HepG2 (cell line): ENCODE measurements around the gene TNP2. TPM values are rescaled to one million over a fixed set of nuclear protein-coding genes. Genes with fewer than 3 reads are reported as not detected.
"Not testable (repeated sequence)": the region's sequence is repeated elsewhere in the genome, so short reads cannot be mapped to it uniquely, and the experiment has no call there.

Experiments
- ATAC-seq: fragments of 200-7000 bp; cut with Tn5 transposase; 3 replicates; pipeline ENCODE4 v1.9.1; 2020; ENCODE audit warnings: mild to moderate bottlenecking, moderate library complexity
- BruUV-seq: library from RNA; stranded (reverse); fragments of 400-500 nt; replicated peaks from 2 replicates; lab custom pipeline; 2021; lab: Mats Ljungman, UMichigan
- CTCF ChIA-PET: fragments of 300-600 bp; formaldehyde crosslinking; extraction: SDS; loops from one replicate; lab custom pipeline; 2021; ENCODE audit warnings: low total read pairs, inconsistent platforms, low intra/inter-chr PET ratio; lab: Yijun Ruan, JAX
- POLR2A ChIA-PET: fragments of 350-600 bp; sonication (Branson Sonifier 250); formaldehyde crosslinking; loops from one replicate; lab custom pipeline; 2020; ENCODE audit warnings: antibody characterized with exemption, inconsistent platforms; lab: Yijun Ruan, JAX
- DNase-seq: peaks from one replicate; pipeline ENCODE4 v3.0.0-alpha.2; 2015; ENCODE audit warnings: low spot score
- FAIRE-seq: peaks from 3 replicates; lab custom pipeline; 2011; peaks lifted over from hg19 to GRCh38; lab: Jason Lieb, UNC
- H2AFZ ChIP-seq: one replicate; pipeline ENCODE4 v1.6.1; 2011; ENCODE audit warnings: low read length, inconsistent platforms
- H3K27ac ChIP-seq: fragments of 300-600 bp; 3 replicates; pipeline ENCODE4 v1.8.0; 2011; ENCODE audit warnings: mixed run types, mild to moderate bottlenecking, mixed read lengths, low read length, inconsistent platforms; ENCODE audit not compliant: insufficient read depth; ENCODE audit errors: extremely low read length
- H3K27me3 ChIP-seq, 2 experiments: fragments of 200-600 bp in 1 of 2; 2 replicates in 1 of 2; 3 replicates in 1 of 2; pipeline versions ENCODE4 v1.6.0 to v1.8.0; 2011; ENCODE audit warnings: low read length in 2 of 2, mild to moderate bottlenecking in 2 of 2, moderate library complexity in 2 of 2, inconsistent platforms in 1 of 2; ENCODE audit not compliant: insufficient read depth in 2 of 2, control insufficient read depth in 1 of 2
- H3K36me3 ChIP-seq, 2 experiments: fragments of 200-600 bp in 1 of 2; replicated peaks in 1 of 2; 2 replicates in 1 of 2; 3 replicates in 1 of 2; pipeline versions ENCODE4 v1.5.1 to v1.8.0; 2011; ENCODE audit warnings: low read length in 2 of 2, inconsistent platforms in 1 of 2; ENCODE audit not compliant: insufficient read depth in 2 of 2, control insufficient read depth in 1 of 2
- H3K4me1 ChIP-seq: 2 replicates; pipeline ENCODE4 v1.5.1; 2012; ENCODE audit warnings: low read length, inconsistent platforms; ENCODE audit not compliant: insufficient read depth
- H3K4me2 ChIP-seq: 2 replicates; pipeline ENCODE4 v1.6.0; 2011; ENCODE audit warnings: low read depth, low read length, inconsistent platforms
- H3K4me3 ChIP-seq, 3 experiments: fragments of 200-600 bp in 1 of 3; sonication (generic), shearing (Covaris generic) in 1 of 3; replicated peaks in 1 of 3; 2 replicates each; pipeline ENCODE4 v1.5.1; 2011 to 2016; ENCODE audit warnings: low read length in 3 of 3, inconsistent platforms in 2 of 3, low read depth in 2 of 3, mild to moderate bottlenecking in 2 of 3, control low read depth in 1 of 3, mixed read lengths in 1 of 3; ENCODE audit not compliant: insufficient read depth in 1 of 3
- H3K79me2 ChIP-seq: one replicate; pipeline ENCODE4 v1.6.1; 2011; ENCODE audit warnings: low read length, inconsistent platforms; ENCODE audit not compliant: insufficient read depth
- H3K9ac ChIP-seq: 2 replicates; pipeline ENCODE4 v1.6.0; 2011; ENCODE audit warnings: mild to moderate bottlenecking, low read depth, low read length, inconsistent platforms; ENCODE audit not compliant: insufficient read depth
- H3K9me3 ChIP-seq: 2 replicates; pipeline ENCODE4 v1.5.1; 2012; ENCODE audit warnings: mild to moderate bottlenecking, low read length
- H4K20me1 ChIP-seq: 2 replicates; pipeline ENCODE4 v1.6.0; 2011; ENCODE audit warnings: inconsistent platforms, mild to moderate bottlenecking, low read length, moderate library complexity; ENCODE audit not compliant: insufficient read depth
- CEBPB ChIP-seq: IDR thresholded peaks from 2 replicates; pipeline ENCODE4 v1.6.1; 2011; ENCODE audit warnings: low read depth, low read length, improper control_type of control experiment, borderline replicate concordance
- ISL2 ChIP-seq: sonication (generic); formaldehyde crosslinking; IDR thresholded peaks from 2 replicates; pipeline ENCODE4 v1.5.0; 2020; ENCODE audit warnings: missing genetic modification reagents
- MAFG ChIP-seq: sonication (generic); formaldehyde crosslinking; IDR thresholded peaks from 2 replicates; pipeline ENCODE4 v1.5.1; 2020; ENCODE audit warnings: mild to moderate bottlenecking, missing genetic modification reagents
- SOX6 ChIP-seq, 2 experiments: fragments of 450-650 bp in 1 of 2; sonication (generic) in 1 of 2; formaldehyde crosslinking in 1 of 2; IDR thresholded peaks; 2 replicates each; pipeline versions ENCODE4 v1.4.0 to v1.6.1; 2017 to 2020; ENCODE audit warnings: antibody characterized with exemption in 1 of 2, mild to moderate bottlenecking in 1 of 2, missing genetic modification reagents in 1 of 2
- U2AF1 ChIP-seq: fragments of 200-400 bp; formaldehyde crosslinking; optimal IDR thresholded peaks from 2 replicates; pipeline ENCODE3; 2017; ENCODE audit warnings: mild to moderate bottlenecking, low read depth, low read length
- XRCC5 ChIP-seq: fragments of 200-400 bp; formaldehyde crosslinking; optimal IDR thresholded peaks from 2 replicates; pipeline ENCODE3; 2017; ENCODE audit warnings: mild to moderate bottlenecking, low read length
- ZFX ChIP-seq: sonication (generic); formaldehyde crosslinking; IDR thresholded peaks from 2 replicates; pipeline ENCODE4 v1.4.0; 2020; ENCODE audit warnings: mild to moderate bottlenecking, low read depth, missing genetic modification reagents, moderate library complexity
- ZMYM3 ChIP-seq: sonication (generic); formaldehyde crosslinking; IDR thresholded peaks from 2 replicates; pipeline ENCODE4 v1.5.1; 2020; ENCODE audit warnings: mild to moderate bottlenecking, missing genetic modification reagents
- ZNF562 ChIP-seq: sonication (generic); formaldehyde crosslinking; IDR thresholded peaks from 2 replicates; pipeline ENCODE4 v1.8.0; 2022; ENCODE audit warnings: missing genetic modification reagents, borderline replicate concordance
- ZNF629 ChIP-seq: sonication (generic); formaldehyde crosslinking; conservative IDR thresholded peaks from 2 replicates; pipeline ENCODE4 v1.5.0; 2020; ENCODE audit warnings: missing genetic modification reagents
- ZNF780A ChIP-seq: sonication (generic); formaldehyde crosslinking; IDR thresholded peaks from 2 replicates; pipeline ENCODE4 v1.8.0; 2022; ENCODE audit warnings: mild to moderate bottlenecking, missing genetic modification reagents, moderate library complexity
- WGBS: methylation state at CpG from one replicate; pipeline ENCODE4 v1.1.6; 2017; ENCODE audit warnings: low lambda C conversion rate; 5-methylcytosine and 5-hydroxymethylcytosine counted together
- in situ Hi-C: cut with HindIII; loops from 2 replicates; pipeline ENCODE4 v1.10.0; 2017; ENCODE audit warnings: low pct_unique_long_range_greater_than_20kb; ENCODE audit not compliant: extremely low pct_ligation_motif_present
- intact Hi-C: fragments of 100-400 bp; cut with micrococcal nuclease; formaldehyde crosslinking; loops from one replicate; pipeline ENCODE4 v1.10.0; 2022; ENCODE audit not compliant: unreplicated experiment
- polyA plus RNA-seq, 8 experiments: library from polyadenylated mRNA; depleted of rRNA in 3 of 8; stranded (reverse) in 7 of 8; unstranded in 1 of 8; fragments of >200 nt; fragmentation: Illumina TruSeq in 4 of 8; extraction: Trizol in 4 of 8; gene quantifications; 2 replicates each; pipeline versions ENCODE4 v1.2.1 to v1.2.3, GENCODE V29; 2011 to 2016; ENCODE audit warnings: low read depth in 4 of 8, missing spikeins in 1 of 8, mixed read lengths in 1 of 8; ENCODE audit not compliant: insufficient read depth in 1 of 8
- total RNA-seq, 5 experiments: library from RNA; depleted of rRNA; stranded (reverse); fragments of >200 nt; fragmentation: Illumina TruSeq; extraction: Trizol; gene quantifications; 2 replicates each; pipeline ENCODE4 v1.2.3, GENCODE V29; 2016; ENCODE audit warnings: low read depth in 1 of 5
- TF ChIP-seq, protein P1 (sequence below): sonication (generic); formaldehyde crosslinking; IDR thresholded peaks from 2 replicates; pipeline ENCODE4 v1.4.0; 2020; ENCODE audit warnings: missing genetic modification reagents, borderline replicate concordance

The TNP2 gene
- total and polyA plus RNA-seq, 2 of the 13 experiments (the other 11 are each of a cell fraction or from before 2014, with no cell fraction given), result not detected

DNA sequence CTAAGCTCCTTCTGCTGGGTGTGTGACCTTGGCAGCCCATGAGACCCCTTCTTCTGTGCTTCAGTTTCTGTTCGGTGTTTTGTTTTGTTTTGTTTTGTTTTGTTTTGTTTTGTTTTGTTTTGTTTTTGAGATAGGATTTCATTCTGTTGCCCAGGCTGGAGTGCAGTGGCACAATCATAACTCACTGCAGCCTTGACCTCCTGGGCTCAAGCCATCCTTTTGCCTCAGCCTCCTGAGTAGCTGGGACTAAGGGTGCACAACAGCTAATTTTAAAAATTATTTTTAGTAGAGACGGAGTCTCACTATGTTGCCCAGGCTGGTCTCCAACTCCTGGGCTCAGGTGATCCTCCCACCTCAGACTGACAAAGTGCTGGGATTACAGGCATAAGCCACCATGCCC is 48.6 kb downstream of the TNP2 start:
- CTCF ChIA-PET; H3K9ac ChIP-seq; FAIRE-seq; POLR2A ChIA-PET; H3K36me3 ChIP-seq; H3K4me2 ChIP-seq; H3K79me2 ChIP-seq; BruUV-seq; DNase-seq; in situ Hi-C loops; intact Hi-C loops; H3K27ac ChIP-seq; ATAC-seq; H3K4me3 ChIP-seq; H4K20me1 ChIP-seq; H2AFZ ChIP-seq; TF ChIP-seq SOX6 (CRISPR knock-in tag; IDR thresholded peaks at IDR 0.05): not testable (repeated sequence)
- peaks cover 23% of the 10 kb centered on the region for H3K9me3 ChIP-seq
- H3K4me1 ChIP-seq, result peaks cover 19% of the 10 kb centered on the region
- peak; percentile 2; the same call in 1 of the 2 replicates for TF ChIP-seq SOX6 (IDR thresholded peaks at IDR 0.05)
- 40% methylated on average over 2 of the region's 2 CpGs for WGBS
- H3K27me3 ChIP-seq, result peaks cover 2 to 12% of the 10 kb centered on the region in 2 experiments; a peak in 3 of 5 replicates

DNA sequence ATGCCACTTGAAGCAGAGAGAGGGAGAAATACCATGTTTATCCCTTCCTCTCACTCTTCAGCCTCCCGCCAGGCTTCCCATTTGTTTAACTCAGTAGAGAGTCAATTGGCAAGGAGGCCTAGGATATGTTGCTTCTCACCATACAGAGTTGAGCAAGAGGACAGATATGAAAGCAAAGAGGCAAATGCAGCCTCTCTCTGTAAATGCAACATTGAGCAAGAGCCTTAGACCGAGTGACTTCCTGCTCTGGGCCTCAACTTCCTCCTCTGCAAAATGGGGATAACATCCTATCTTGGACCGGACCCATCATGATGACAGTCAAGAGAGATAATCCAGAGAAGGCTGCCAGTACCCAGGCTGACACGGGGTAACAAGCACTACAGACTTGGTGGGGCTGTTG is 49.9 kb downstream of the TNP2 start:
- FAIRE-seq (no peak), DNase-seq (no peak), ATAC-seq (no peak)
- no peak overlapping the region for H2AFZ ChIP-seq
- CTCF ChIA-PET, result no interaction called here
- H3K27me3 ChIP-seq, result peaks cover 0 to 2% of the 10 kb centered on the region in 2 experiments; a peak in 2 of 5 replicates
- peaks cover 23% of the 10 kb centered on the region for H3K9me3 ChIP-seq
- no peaks in the 10 kb centered on the region for H3K79me2 ChIP-seq
- TF ChIP-seq U2AF1 (no peak), ZMYM3 (CRISPR knock-in tag) (no peak), ZNF780A (CRISPR knock-in tag) (no peak), MAFG (CRISPR knock-in tag) (no peak), XRCC5 (no peak), ZNF562 (CRISPR knock-in tag) (no peak), ZFX (CRISPR knock-in tag) (no peak), ISL2 (no peak), CEBPB (0 out of 2 replicates have a peak, but pooled peaks have one; percentile 14), ZNF629 (CRISPR knock-in tag) (peak; percentile 74)
- TF ChIP-seq, protein P1, sequence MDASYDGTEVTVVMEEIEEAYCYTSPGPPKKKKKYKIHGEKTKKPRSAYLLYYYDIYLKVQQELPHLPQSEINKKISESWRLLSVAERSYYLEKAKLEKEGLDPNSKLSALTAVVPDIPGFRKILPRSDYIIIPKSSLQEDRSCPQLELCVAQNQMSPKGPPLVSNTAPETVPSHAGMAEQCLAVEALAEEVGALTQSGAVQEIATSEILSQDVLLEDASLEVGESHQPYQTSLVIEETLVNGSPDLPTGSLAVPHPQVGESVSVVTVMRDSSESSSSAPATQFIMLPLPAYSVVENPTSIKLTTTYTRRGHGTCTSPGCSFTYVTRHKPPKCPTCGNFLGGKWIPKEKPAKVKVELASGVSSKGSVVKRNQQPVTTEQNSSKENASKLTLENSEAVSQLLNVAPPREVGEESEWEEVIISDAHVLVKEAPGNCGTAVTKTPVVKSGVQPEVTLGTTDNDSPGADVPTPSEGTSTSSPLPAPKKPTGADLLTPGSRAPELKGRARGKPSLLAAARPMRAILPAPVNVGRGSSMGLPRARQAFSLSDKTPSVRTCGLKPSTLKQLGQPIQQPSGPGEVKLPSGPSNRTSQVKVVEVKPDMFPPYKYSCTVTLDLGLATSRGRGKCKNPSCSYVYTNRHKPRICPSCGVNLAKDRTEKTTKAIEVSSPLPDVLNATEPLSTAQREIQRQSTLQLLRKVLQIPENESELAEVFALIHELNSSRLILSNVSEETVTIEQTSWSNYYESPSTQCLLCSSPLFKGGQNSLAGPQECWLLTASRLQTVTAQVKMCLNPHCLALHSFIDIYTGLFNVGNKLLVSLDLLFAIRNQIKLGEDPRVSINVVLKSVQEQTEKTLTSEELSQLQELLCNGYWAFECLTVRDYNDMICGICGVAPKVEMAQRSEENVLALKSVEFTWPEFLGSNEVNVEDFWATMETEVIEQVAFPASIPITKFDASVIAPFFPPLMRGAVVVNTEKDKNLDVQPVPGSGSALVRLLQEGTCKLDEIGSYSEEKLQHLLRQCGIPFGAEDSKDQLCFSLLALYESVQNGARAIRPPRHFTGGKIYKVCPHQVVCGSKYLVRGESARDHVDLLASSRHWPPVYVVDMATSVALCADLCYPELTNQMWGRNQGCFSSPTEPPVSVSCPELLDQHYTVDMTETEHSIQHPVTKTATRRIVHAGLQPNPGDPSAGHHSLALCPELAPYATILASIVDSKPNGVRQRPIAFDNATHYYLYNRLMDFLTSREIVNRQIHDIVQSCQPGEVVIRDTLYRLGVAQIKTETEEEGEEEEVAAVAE (CRISPR knock-in tag), result no peak
- H3K9ac ChIP-seq, result no peak overlapping the region
- intact Hi-C loops (no loop called here), in situ Hi-C loops (no loop called here)
- no peaks in the 10 kb centered on the region for H4K20me1 ChIP-seq
- H3K4me3 ChIP-seq, result no peak overlapping the region
- H3K4me1 ChIP-seq, result peaks cover 5% of the 10 kb centered on the region
- POLR2A ChIA-PET, result no interaction called here
- no peaks in the 10 kb centered on the region for H3K36me3 ChIP-seq
- BruUV-seq, result no TSS peak
- H3K4me2 ChIP-seq, result no peak overlapping the region
- 30% methylated on average over 4 of the region's 4 CpGs for WGBS
- H3K27ac ChIP-seq, result no peak overlapping the region
